ENCODE data around the gene MDM1. TPM values are rescaled to one million over a fixed set of nuclear protein-coding genes. Genes with fewer than 3 reads are reported as not detected.

MDM1 gene
- total and polyA plus RNA-seq, 2 experiments from 2014 or later = 3.6 to 14.9 TPM

DNA sequence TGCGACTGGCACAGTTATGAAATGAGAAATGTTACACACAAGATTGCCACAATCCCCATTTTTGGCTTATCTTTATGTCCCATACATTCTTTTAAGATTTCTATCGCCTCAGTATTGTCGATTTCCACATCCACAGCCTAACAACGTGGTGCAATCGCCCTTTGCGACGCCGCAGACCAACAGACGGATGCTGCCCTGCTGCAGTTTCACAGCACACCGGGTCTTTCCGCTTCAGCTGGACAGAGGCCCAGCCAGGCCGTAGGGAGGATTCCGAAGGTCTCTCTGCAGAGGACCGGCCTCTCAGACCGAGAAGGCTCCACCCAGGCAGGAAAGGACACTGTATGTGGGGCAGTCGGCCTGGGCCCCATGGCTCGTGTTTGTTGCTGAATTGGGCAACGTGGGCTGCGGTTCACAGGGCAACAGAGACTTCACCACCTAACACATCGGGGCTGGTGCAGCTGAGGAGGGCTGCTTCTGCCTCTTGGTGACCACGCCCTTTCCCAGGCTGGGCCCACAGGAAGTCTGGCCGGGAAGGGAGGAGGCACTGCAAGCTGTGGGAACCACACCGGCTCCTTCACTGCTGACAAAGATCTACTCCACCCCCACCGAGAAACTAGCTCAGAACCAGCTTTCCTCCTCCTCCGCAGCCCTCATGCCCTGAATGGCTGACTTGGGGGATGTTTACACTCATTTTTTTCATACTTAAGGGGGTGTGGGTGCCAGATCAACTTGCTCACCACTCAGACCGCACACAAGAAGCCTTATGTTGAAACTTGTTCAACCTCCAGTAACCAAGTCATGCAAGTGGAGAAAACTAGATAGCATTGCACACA is 32.9 kb upstream of the MDM1 start:
- Histone ChIP-seq H3K4me2 (peak overlapping the region; percentile 64), H3K9me3 (ENCODE audit: low read depth) (no peaks in the 10 kb centered on the region), H3K36me3 (replicated peaks; ENCODE audit: insufficient read depth, low read depth) (no peaks in the 10 kb centered on the region), H3K27ac (peak overlapping the region; percentile 68), H3K79me2 (no peaks in the 10 kb centered on the region), H4K20me1 (ENCODE audit: insufficient read depth, poor library complexity, severe bottlenecking) (no peaks in the 10 kb centered on the region), H3K9me2 (replicated peaks; ENCODE audit: insufficient read depth) (no peaks in the 10 kb centered on the region), H3K4me1 (ENCODE audit: insufficient read depth) (peaks cover 6% of the 10 kb centered on the region), H3K4me3 (no peak overlapping the region), H2AFZ (peak overlapping the region; percentile 36), H3K27me3 (no peaks in the 10 kb centered on the region)
- TF ChIP-seq, protein P1, sequence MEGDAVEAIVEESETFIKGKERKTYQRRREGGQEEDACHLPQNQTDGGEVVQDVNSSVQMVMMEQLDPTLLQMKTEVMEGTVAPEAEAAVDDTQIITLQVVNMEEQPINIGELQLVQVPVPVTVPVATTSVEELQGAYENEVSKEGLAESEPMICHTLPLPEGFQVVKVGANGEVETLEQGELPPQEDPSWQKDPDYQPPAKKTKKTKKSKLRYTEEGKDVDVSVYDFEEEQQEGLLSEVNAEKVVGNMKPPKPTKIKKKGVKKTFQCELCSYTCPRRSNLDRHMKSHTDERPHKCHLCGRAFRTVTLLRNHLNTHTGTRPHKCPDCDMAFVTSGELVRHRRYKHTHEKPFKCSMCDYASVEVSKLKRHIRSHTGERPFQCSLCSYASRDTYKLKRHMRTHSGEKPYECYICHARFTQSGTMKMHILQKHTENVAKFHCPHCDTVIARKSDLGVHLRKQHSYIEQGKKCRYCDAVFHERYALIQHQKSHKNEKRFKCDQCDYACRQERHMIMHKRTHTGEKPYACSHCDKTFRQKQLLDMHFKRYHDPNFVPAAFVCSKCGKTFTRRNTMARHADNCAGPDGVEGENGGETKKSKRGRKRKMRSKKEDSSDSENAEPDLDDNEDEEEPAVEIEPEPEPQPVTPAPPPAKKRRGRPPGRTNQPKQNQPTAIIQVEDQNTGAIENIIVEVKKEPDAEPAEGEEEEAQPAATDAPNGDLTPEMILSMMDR (IDR thresholded peaks at IDR 0.05; ENCODE audit: poor library complexity) = no peak
- TF ChIP-seq EZH2phosphoT487 (IDR thresholded peaks at IDR 0.05; ENCODE audit: low read depth, severe bottlenecking, unreplicated experiment) (no peak), EZH2 (IDR thresholded peaks at IDR 0.05; ENCODE audit: borderline replicate concordance) (no peak)
- WGBS (ENCODE audit: low lambda C conversion rate, missing lambda C conversion rate) = 31% methylated on average over 26 of the region's 26 CpGs
- peak; percentile 88 for DNase-seq (ENCODE audit: low spot score)

DNA sequence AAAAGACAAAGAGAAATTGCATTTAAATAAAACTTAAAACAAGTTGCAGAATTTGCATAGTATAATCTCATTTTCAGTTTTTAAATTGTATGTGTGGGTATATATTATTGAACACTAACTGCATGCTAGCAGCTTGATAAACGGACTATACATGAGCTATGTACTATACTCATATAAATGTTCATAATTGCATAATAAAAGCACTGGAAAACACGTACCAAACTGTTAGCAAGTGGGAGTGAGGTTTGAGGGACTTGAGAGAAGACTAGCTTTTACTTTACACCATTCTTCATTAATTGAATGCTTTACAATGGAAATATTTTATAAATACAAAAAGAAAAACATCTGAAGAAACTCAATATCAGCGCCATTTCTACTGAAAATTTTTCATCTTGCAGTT is 32.2 kb upstream of the MDM1 start:
- Histone ChIP-seq H3K9me3 (ENCODE audit: low read depth) (no peaks in the 10 kb centered on the region), H2AFZ (peak overlapping the region; percentile 36), H4K20me1 (ENCODE audit: insufficient read depth, poor library complexity, severe bottlenecking) (no peaks in the 10 kb centered on the region), H3K4me2 (peak overlapping the region; percentile 64), H3K27ac (peak overlapping the region; percentile 68), H3K9me2 (replicated peaks; ENCODE audit: insufficient read depth) (no peaks in the 10 kb centered on the region), H3K4me3 (no peak overlapping the region), H3K27me3 (no peaks in the 10 kb centered on the region), H3K79me2 (no peaks in the 10 kb centered on the region), H3K36me3 (replicated peaks; ENCODE audit: insufficient read depth, low read depth) (no peaks in the 10 kb centered on the region), H3K4me1 (ENCODE audit: insufficient read depth) (peaks cover 6% of the 10 kb centered on the region)
- WGBS (ENCODE audit: low lambda C conversion rate, missing lambda C conversion rate) = 93% methylated on average over 3 of the region's 3 CpGs
- TF ChIP-seq EZH2phosphoT487 (IDR thresholded peaks at IDR 0.05; ENCODE audit: low read depth, severe bottlenecking, unreplicated experiment) = no peak
- TF ChIP-seq, protein P1 (IDR thresholded peaks at IDR 0.05; ENCODE audit: poor library complexity) = no peak
- no peak for TF ChIP-seq EZH2 (IDR thresholded peaks at IDR 0.05; ENCODE audit: borderline replicate concordance)
- DNase-seq (ENCODE audit: low spot score) = no peak

DNA sequence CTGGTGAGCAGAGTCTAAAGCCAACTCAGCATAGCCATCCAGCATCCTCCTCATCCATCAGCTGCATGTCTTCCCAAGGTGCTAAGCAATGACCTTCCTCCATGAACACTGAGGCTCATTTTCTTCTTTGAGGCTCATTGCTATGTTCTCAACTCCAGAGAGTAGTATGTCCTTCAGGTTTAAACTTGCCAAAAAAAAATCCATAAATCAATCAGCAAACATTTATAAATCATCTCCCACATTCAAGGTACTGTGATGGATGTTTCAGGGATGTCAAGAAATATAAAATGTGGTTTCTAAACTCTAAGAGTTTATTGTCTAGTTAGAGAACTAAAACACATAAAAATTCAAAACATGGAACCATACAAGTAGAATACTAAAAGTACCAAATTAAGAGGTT is 29.8 kb upstream of the MDM1 start:
- TF ChIP-seq, protein P1 (IDR thresholded peaks at IDR 0.05; ENCODE audit: poor library complexity) = no peak
- TF ChIP-seq EZH2 (IDR thresholded peaks at IDR 0.05; ENCODE audit: borderline replicate concordance) (no peak), EZH2phosphoT487 (IDR thresholded peaks at IDR 0.05; ENCODE audit: low read depth, severe bottlenecking, unreplicated experiment) (no peak)
- H3K27ac ChIP-seq = no peak overlapping the region

More for the DNA sequence above, 29.8 kb upstream of the MDM1 start:
- Histone ChIP-seq H2AFZ (no peak overlapping the region), H3K4me1 (ENCODE audit: insufficient read depth) (peaks cover 6% of the 10 kb centered on the region), H3K4me3 (no peak overlapping the region), H4K20me1 (ENCODE audit: insufficient read depth, poor library complexity, severe bottlenecking) (no peaks in the 10 kb centered on the region), H3K27me3 (no peaks in the 10 kb centered on the region), H3K36me3 (replicated peaks; ENCODE audit: insufficient read depth, low read depth) (no peaks in the 10 kb centered on the region), H3K79me2 (no peaks in the 10 kb centered on the region), H3K9me2 (replicated peaks; ENCODE audit: insufficient read depth) (no peaks in the 10 kb centered on the region), H3K9me3 (ENCODE audit: low read depth) (no peaks in the 10 kb centered on the region), H3K4me2 (no peak overlapping the region)
- DNase-seq (ENCODE audit: low spot score) = no peak

Measured in hepatocyte (in vitro differentiated cells).